Measurements from ENCODE around the gene KLHL42.

The KLHL42 gene

DNA sequence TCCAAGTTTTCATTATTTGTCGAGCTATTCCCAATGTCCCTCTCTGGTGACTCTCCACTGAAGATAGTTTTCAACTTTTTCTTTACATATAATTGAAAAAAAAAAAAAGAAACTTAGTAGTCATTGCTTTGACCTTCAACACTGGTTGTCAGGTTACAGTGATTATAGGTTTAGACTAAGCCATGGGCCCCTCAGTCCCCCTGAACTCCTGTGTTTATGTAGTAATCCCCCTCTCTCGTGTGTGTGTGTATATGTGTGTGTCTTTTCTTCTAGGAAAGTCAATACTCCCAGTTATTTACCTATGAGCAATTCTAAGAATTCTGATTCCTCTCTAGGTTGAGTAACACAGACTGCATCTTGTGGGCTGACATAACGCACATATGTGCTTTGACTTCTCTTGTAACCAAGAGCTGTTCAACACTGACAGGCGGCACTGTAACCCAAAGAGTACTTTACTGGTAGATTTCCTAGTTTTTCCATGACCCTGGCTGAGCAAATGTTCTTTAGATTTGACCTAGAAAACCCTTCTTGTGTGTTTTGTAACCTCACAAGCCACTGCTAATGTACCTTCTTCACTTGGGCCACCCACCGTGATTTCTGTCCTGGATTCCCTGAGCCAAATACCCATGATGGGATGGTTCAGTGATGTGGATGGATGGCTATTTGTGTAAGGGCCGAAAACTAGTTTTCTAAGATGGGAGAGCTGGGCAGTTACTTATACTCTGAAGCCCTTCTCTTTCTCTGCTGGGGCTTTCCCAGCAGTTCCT lies 15.0 kb downstream of the KLHL42 start:
- H3K4me3 ChIP-seq (replicated peaks in 1 of 2; ENCODE audit: low read depth in 2 of 2, low read length in 2 of 2): no peak overlapping the region
- TF ChIP-seq, protein P1, sequence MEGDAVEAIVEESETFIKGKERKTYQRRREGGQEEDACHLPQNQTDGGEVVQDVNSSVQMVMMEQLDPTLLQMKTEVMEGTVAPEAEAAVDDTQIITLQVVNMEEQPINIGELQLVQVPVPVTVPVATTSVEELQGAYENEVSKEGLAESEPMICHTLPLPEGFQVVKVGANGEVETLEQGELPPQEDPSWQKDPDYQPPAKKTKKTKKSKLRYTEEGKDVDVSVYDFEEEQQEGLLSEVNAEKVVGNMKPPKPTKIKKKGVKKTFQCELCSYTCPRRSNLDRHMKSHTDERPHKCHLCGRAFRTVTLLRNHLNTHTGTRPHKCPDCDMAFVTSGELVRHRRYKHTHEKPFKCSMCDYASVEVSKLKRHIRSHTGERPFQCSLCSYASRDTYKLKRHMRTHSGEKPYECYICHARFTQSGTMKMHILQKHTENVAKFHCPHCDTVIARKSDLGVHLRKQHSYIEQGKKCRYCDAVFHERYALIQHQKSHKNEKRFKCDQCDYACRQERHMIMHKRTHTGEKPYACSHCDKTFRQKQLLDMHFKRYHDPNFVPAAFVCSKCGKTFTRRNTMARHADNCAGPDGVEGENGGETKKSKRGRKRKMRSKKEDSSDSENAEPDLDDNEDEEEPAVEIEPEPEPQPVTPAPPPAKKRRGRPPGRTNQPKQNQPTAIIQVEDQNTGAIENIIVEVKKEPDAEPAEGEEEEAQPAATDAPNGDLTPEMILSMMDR (IDR thresholded peaks at IDR 0.05; ENCODE audit: low read depth, low read length): no peak
- no peak for DNase-seq (ENCODE audit: low read depth in 2 of 2)

DNA sequence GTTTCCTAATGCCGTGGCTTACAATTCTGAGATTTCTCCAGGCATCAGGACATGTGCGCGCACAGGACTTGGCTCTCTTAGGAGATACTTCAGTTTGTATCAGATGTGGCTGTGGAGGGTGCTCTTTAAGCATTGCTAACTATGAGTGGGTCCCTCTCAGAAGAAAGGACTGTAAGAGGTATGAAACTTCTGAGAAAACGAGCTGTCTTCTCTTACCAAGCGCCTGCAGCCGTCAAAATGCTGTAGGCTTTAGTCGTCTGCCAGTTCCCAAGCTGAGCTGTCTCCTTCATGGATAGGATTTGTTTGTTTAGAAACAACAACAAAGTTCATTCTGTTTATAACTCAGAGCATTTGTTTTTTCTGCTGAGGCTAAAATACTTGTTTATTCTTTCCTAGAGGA lies 16.1 kb downstream of the KLHL42 start:
- no peak overlapping the region for H3K4me3 ChIP-seq (replicated peaks in 1 of 2; ENCODE audit: low read depth in 2 of 2, low read length in 2 of 2)
- DNase-seq (ENCODE audit: low read depth in 2 of 2): no peak
- TF ChIP-seq, protein P1 (IDR thresholded peaks at IDR 0.05; ENCODE audit: low read depth, low read length): no peak

GRCh38 chr12:27797301-27798025 lies 17.4 kb downstream of the KLHL42 start:
- no peak for DNase-seq (ENCODE audit: low read depth in 2 of 2)
- H3K4me3 ChIP-seq (replicated peaks in 1 of 2; ENCODE audit: low read depth in 2 of 2, low read length in 2 of 2): no peak overlapping the region
- TF ChIP-seq, protein P1 (IDR thresholded peaks at IDR 0.05; ENCODE audit: low read depth, low read length): no peak

GRCh38 chr12:27800819-27801218 lies 20.8 kb downstream of the KLHL42 start:
- DNase-seq (ENCODE audit: low read depth in 2 of 2): no peak
- TF ChIP-seq, protein P1 (IDR thresholded peaks at IDR 0.05; ENCODE audit: low read depth, low read length): no peak
- no peak overlapping the region for H3K4me3 ChIP-seq (replicated peaks in 1 of 2; ENCODE audit: low read depth in 2 of 2, low read length in 2 of 2)

GRCh38 chr12:27801630-27802029 lies 21.6 kb downstream of the KLHL42 start:
- TF ChIP-seq, protein P1 (IDR thresholded peaks at IDR 0.05; ENCODE audit: low read depth, low read length): no peak
- H3K4me3 ChIP-seq (replicated peaks in 1 of 2; ENCODE audit: low read depth in 2 of 2, low read length in 2 of 2): no peak overlapping the region
- DNase-seq (ENCODE audit: low read depth in 2 of 2): no peak

DNA sequence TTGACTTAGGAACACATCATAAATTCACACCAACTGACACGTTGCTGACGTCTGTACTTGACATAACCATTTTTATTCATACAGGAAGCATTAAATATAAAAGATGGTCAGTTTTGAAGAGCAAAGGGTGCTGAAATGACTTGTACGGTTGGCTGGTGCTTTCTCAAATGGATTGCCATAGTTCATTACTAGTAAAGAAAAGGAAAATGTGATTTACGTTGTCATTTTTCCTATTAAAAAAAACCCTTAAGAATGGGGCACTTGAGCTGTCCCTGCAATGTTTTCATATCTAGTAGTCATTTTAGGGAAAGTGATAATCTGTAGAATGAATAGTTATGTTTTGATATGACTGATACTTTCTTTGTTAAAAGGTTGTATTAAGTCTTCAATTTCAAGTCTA lies 22.5 kb downstream of the KLHL42 start:
- no peak for DNase-seq (ENCODE audit: low read depth in 2 of 2)
- no peak overlapping the region for H3K4me3 ChIP-seq (replicated peaks in 1 of 2; ENCODE audit: low read depth in 2 of 2, low read length in 2 of 2)
- TF ChIP-seq, protein P1 (IDR thresholded peaks at IDR 0.05; ENCODE audit: low read depth, low read length): no peak

Data from cardiac fibroblast (primary cell).